NCI-H128 (cell line): ENCODE measurements around the gene WIPF2.
A peak's percentile ranks its signal among the peaks of the same experiment; 100 is the strongest.

Experiments
- DNase-seq: peaks from one replicate; lab custom pipeline; 2025; ENCODE audit not compliant: unreplicated experiment; lab: John Stamatoyannopoulos, UW

Gene WIPF2, protein sequence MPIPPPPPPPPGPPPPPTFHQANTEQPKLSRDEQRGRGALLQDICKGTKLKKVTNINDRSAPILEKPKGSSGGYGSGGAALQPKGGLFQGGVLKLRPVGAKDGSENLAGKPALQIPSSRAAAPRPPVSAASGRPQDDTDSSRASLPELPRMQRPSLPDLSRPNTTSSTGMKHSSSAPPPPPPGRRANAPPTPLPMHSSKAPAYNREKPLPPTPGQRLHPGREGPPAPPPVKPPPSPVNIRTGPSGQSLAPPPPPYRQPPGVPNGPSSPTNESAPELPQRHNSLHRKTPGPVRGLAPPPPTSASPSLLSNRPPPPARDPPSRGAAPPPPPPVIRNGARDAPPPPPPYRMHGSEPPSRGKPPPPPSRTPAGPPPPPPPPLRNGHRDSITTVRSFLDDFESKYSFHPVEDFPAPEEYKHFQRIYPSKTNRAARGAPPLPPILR

DNA sequence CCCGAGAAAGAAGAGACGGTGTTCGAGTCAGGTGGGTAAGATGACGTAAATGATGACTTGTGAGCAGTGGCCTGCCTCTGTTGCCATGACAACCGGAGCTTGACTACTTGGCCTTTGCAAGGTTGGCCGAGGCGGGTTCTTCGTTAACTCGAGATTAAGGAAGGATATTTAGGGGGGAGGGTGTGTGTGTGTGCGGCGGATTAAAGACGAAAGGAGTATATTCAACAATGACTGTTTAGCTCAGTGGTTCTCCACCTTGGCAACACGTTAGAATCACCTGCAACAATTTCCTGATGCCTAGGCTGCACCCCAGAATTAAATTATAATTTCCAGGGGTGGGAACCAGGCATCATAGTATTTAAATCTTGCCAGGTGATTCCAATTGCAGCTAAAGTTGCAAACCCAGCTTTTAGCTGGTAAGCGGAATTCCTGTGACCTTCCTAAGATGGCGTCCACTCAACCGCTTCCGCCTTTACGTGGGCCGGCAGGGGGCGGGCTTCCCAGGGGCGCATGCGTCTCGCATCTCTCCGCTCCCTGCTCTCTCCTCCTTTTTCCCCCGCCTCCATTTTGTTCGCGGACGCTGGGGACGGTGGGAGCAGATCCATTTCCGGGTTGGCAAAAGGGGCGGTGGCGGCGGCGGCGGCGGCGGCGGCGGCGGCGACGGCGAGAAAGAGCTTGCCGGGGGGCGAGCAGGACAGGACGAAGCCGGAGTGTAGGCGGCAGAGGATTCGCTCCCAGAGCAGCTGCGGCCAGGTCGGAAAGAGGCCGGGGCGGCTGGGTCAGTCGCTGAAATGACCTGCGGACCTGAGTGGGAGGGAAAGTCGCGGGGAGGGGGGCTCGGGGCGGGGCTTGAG is at the start of gene WIPF2:
WIPF2 (plus strand) TSS at position 565 of the 854 bp plus-strand sequence. CDS start 37,156 bp downstream, outside the sequence.
- peak; percentile 91 for DNase-seq

GRCh38 chr17:40170325-40170724 is 48.8 kb upstream of the WIPF2 start:
- DNase-seq: no peak

GRCh38 chr17:40171750-40172149 is 47.4 kb upstream of the WIPF2 start:
- no peak for DNase-seq

GRCh38 chr17:40173091-40173777 is 45.9 kb upstream of the WIPF2 start:
- no peak for DNase-seq

GRCh38 chr17:40173778-40174135 is 45.3 kb upstream of the WIPF2 start:
- DNase-seq: no peak

GRCh38 chr17:40174514-40174913 is 44.6 kb upstream of the WIPF2 start:
- no peak for DNase-seq

- no peak for DNase-seq
Measured at GRCh38 chr17:40175928-40176753, 43.0 kb upstream of the WIPF2 start.

- no peak for DNase-seq
Measured at GRCh38 chr17:40176754-40177110, 42.4 kb upstream of the WIPF2 start.

GRCh38 chr17:40177275-40177874 is 41.7 kb upstream of the WIPF2 start, which contains the start of gene RAPGEFL1:
RAPGEFL1 (plus strand) TSS chr17:40177470; CDS start chr17:40177862, 392 bp downstream.
- peak; percentile 38 for DNase-seq

- no peak for DNase-seq
Measured at GRCh38 chr17:40178021-40178601, 41.0 kb upstream of the WIPF2 start.

DNA sequence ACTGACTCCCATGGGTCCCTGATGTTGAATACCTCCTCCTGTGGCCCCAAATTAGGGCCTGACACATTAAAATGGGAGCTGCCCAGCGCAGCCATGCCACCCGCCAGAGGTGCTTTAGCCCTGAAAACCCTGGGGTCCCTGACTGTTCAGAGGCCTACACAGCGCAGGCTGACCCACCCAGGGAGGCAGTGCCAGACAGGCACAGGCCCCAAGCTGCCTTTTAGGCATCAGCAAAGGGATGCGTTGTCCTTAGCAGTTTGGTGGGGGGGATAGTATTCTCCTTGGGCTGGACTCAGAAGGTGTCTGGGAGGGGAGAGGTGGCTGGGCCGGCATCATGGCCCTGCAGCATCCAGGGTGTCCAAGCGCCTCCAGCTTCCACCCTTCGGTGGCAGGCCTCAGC is 40.4 kb upstream of the WIPF2 start:
- no peak for DNase-seq

DNA sequence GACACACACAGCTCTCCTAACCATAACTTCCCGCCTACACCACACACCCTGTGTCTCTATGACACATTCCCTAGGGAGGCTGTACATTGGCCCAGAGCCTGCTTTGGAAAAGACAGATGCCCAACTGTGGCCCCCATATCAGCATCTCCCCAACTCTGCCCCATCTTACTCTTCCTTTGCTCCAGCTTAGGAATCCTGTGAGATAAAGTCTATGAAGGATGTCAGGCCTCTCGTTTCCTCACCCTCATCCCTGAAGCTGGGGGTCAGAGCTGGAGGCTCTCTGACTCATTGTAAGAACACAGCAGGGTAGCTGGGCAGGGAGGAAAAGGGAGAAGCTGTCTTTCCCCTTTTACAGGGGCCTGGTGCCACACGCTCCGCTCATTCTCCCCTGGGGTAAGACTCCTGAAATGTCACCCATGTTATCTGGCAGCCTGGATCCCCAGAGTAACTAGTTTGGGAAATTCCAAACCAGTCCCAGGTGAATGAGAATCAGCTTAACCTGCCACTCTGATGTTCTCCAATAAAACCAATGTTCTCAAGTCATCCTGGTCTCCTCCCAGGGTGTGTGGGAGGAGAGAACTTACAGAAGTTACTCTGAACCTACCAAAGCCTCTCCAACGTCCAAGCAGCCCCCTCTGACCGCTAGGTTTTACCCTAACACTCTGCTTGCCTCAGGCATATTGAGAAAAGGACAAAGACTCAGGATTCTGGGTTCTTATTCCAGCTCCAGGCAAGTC is 39.0 kb upstream of the WIPF2 start:
- DNase-seq: no peak

DNA sequence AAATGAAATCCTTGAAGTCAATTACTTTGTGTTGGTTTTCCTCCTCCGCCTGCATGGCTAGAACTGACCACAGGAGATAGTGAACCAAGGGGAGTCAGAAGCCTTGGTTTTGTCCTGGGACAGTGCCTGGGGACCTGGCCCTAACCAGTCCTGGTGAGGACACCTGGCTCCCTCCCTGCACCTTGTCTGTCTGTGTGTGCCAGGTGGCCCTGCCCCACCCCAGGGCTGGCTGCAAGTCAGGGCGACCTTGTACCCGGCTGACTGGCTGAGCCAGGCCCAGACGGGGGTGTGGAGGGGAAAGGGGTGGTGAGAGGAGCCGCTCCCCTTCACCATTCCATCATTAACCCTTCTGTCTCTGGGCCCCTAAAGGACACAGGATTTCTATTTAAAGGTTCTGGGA is 38.4 kb upstream of the WIPF2 start:
- DNase-seq: no peak

DNA sequence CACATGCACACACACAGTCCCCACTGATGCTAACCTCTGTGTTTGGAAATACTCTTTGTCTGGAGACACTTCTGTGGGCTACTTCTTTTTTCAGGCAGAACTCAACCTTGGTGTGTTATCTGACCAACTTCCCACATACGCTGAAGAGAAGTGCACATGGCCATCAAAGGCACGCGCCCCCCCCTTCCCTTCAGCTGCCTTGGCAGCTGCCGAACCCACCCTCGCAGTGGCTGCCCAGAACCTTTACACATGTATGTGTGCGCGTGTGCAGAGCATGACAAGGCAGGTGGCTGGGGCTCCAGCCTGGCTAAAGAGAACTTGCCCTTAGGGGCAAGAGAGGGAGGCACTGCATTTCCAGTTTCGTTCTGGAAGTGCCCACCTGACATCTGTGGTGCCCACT is 37.9 kb upstream of the WIPF2 start:
- DNase-seq: no peak

DNA sequence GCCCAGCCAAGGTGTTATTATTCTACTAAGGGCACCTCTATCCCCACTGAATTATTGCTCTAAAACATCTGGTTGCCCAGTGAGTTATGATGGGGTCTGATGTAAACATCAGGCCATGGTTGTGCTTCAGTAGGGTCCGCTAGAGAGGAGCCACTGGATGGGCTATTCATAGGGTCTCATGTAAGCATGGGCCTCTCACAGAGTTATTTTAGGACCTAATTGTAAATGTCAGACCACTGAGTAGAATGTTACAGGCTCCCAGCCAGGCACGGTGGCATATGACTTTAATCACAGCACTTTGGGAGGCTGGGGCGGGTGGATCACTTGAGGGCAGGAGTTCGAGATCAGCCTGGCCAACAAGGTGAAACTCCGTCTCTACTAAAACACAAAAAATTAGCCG is 36.5 kb upstream of the WIPF2 start:
- no peak for DNase-seq

- no peak for DNase-seq
Measured at GRCh38 chr17:40187238-40187637, 31.9 kb upstream of the WIPF2 start.

DNA sequence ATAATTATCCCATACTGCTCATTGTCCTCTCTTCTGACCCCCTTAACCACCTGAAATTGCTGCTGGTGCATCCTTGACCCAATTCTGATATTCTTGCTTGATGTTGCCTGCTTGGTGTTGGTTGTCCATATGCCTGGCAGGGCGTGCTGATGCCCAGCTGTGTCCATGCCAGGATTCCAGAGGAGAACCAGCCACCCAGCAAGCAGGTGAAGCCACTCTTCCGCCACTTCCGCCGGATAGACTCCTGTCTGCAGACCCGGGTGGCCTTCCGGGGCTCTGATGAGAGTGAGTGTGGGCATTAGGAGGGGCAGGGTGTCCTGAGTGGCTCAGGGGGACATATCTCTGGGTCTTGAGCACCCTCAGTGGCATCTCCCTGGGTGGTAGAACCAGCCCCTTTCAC is 30.4 kb upstream of the WIPF2 start:
- no peak for DNase-seq

DNA sequence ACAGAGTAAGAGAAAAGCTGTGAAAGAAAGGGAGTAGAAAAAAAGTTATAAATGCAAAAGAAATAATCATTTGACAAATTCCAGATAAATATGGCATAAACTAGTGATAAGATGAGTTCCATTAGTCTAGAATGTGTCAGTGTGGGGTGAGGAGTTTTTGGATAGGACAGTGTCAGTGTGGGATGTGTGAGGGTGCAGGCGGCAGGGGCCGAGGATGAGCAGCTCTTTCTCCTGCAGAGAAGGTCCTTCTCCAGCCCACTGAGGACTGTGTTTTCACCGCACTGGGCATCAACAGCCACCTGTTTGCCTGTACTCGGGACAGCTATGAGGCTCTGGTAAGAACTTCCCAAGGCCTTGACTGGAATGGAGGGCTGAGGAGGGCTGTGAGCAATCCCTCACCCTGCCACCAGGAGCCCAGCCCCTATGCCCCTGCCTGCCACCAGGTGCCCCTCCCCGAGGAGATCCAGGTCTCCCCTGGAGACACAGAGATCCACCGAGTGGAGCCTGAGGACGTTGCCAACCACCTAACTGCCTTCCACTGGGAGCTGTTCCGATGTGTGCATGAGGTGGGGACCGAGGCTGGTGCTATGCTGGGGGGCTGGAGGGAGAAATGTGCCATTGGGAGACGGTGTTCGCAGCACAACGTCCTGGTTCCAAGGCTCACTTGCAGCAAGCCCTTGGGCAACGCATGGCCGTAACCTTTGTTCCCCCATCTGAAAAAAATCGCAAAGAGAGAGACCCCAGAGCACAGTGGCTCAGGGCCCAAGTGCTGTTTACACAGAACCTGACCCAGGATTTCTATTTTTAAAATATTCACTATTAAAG is 28.7 kb upstream of the WIPF2 start:
- no peak for DNase-seq
